Ovary (tissue), 3 donors: ENCODE data around the gene TNS1.

ENCODE experiments used
- EP300 ChIP-seq: sonication (generic); formaldehyde crosslinking; IDR thresholded peaks from one replicate; pipeline ENCODE4 v1.6.1; 2017; ENCODE audit warnings: antibody characterized with exemption
- TF ChIP-seq, protein P1 (sequence below), 3 donors: fragments of 450-650 bp in 2 of 3; fragments of 200-600 bp in 1 of 3; IDR thresholded peaks; one replicate each; pipeline versions ENCODE4 v1.5.1 to v1.8.0; 2016 to 2022; ENCODE audit warnings: antibody characterized with exemption in 3 of 3, mild to moderate bottlenecking in 1 of 3
- donor health status: DM: no; HTN: no; CAD: no.

GRCh38 chr2:217751192-217751591 is 251.6 kb downstream of the TNS1 start:
- no peak for TF ChIP-seq EP300
- TF ChIP-seq, protein P1, sequence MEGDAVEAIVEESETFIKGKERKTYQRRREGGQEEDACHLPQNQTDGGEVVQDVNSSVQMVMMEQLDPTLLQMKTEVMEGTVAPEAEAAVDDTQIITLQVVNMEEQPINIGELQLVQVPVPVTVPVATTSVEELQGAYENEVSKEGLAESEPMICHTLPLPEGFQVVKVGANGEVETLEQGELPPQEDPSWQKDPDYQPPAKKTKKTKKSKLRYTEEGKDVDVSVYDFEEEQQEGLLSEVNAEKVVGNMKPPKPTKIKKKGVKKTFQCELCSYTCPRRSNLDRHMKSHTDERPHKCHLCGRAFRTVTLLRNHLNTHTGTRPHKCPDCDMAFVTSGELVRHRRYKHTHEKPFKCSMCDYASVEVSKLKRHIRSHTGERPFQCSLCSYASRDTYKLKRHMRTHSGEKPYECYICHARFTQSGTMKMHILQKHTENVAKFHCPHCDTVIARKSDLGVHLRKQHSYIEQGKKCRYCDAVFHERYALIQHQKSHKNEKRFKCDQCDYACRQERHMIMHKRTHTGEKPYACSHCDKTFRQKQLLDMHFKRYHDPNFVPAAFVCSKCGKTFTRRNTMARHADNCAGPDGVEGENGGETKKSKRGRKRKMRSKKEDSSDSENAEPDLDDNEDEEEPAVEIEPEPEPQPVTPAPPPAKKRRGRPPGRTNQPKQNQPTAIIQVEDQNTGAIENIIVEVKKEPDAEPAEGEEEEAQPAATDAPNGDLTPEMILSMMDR (IDR thresholded peaks at IDR 0.05): no peak
